Testis (tissue), 2 donors: ENCODE data around the gene AMACR.

ENCODE experiments used
- POLR2A ChIP-seq: fragments of 450-650 bp; IDR thresholded peaks from one replicate; pipeline ENCODE4 v1.6.1; 2017; ENCODE audit warnings: antibody characterized with exemption, mild to moderate bottlenecking, moderate library complexity
- TF ChIP-seq, protein P1 (sequence below), 3 experiments: fragments of 450-650 bp in 2 of 3; fragments of 200-600 bp in 1 of 3; sonication (generic) in 1 of 3; IDR thresholded peaks; one replicate each; pipeline ENCODE4 v1.5.1; 2016 to 2019; ENCODE audit warnings: antibody characterized with exemption in 3 of 3, mild to moderate bottlenecking in 2 of 3, moderate library complexity in 1 of 3

- TF ChIP-seq, protein P1, sequence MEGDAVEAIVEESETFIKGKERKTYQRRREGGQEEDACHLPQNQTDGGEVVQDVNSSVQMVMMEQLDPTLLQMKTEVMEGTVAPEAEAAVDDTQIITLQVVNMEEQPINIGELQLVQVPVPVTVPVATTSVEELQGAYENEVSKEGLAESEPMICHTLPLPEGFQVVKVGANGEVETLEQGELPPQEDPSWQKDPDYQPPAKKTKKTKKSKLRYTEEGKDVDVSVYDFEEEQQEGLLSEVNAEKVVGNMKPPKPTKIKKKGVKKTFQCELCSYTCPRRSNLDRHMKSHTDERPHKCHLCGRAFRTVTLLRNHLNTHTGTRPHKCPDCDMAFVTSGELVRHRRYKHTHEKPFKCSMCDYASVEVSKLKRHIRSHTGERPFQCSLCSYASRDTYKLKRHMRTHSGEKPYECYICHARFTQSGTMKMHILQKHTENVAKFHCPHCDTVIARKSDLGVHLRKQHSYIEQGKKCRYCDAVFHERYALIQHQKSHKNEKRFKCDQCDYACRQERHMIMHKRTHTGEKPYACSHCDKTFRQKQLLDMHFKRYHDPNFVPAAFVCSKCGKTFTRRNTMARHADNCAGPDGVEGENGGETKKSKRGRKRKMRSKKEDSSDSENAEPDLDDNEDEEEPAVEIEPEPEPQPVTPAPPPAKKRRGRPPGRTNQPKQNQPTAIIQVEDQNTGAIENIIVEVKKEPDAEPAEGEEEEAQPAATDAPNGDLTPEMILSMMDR (IDR thresholded peaks at IDR 0.05) = no peak
- TF ChIP-seq POLR2A = no peak
Measured at GRCh38 chr5:33938507-33938796, 69.4 kb downstream of the AMACR start.
